ENCODE results near the gene TRIM24.

The TRIM24 gene

GRCh38 chr7:138625849-138626230, 165.8 kb downstream of the TRIM24 start:
- no peak for DNase-seq (ENCODE audit: low spot score)

GRCh38 chr7:138626846-138627245, 166.8 kb downstream of the TRIM24 start:
- no peak for DNase-seq (ENCODE audit: low spot score)

- no peak for DNase-seq (ENCODE audit: low spot score)
Observed at GRCh38 chr7:138627361-138627760, 167.3 kb downstream of the TRIM24 start.

- DNase-seq (ENCODE audit: low spot score): no peak
Observed at GRCh38 chr7:138630059-138630610, 170.1 kb downstream of the TRIM24 start.

GRCh38 chr7:138632384-138632783, 172.3 kb downstream of the TRIM24 start:
- no peak for DNase-seq (ENCODE audit: low spot score)

GRCh38 chr7:138632826-138633602, 173.0 kb downstream of the TRIM24 start:
- no peak for DNase-seq (ENCODE audit: low spot score)
